H1 (cell line): ENCODE measurements around the gene SLIT3. TPM values are rescaled to one million over a fixed set of nuclear protein-coding genes. Genes with fewer than 3 reads are reported as not detected.

Experiments used
- CTCF ChIA-PET: fragments of 300-600 bp; sonication (Branson Sonifier 250); formaldehyde crosslinking; loops from one replicate; lab custom pipeline; 2021; ENCODE audit not compliant: partially characterized antibody; lab: Charles Lee
- POLR2A ChIA-PET: fragments of 300-600 bp; sonication (Branson Sonifier 250); formaldehyde crosslinking; loops from one replicate; lab custom pipeline; 2021; ENCODE audit warnings: inconsistent platforms; ENCODE audit not compliant: partially characterized antibody; lab: Charles Lee
- DNase-seq, 2 experiments: peaks; one replicate each; pipeline versions ENCODE4 v3.0.0 to v3.0.0-alpha.2; 2010 to 2022; ENCODE audit warnings: low spot score in 2 of 2, low read depth in 1 of 2, mixed read lengths in 1 of 2
- FAIRE-seq: peaks from 2 replicates; lab custom pipeline; 2011; peaks lifted over from hg19 to GRCh38; lab: Jason Lieb, UNC
- H2AFZ ChIP-seq: 2 replicates; pipeline ENCODE4 v1.8.1; 2012; ENCODE audit warnings: low read length, inconsistent platforms
- H2AK5ac ChIP-seq: 2 replicates; pipeline ENCODE4 v1.6.1; 2013; ENCODE audit warnings: low read depth, low read length
- H2BK120ac ChIP-seq: replicated peaks from 2 replicates; pipeline ENCODE3; 2013; ENCODE audit warnings: low read depth, low read length, inconsistent platforms
- H2BK12ac ChIP-seq: 2 replicates; pipeline ENCODE4 v1.6.1; 2013; ENCODE audit warnings: low read depth, low read length
- H2BK15ac ChIP-seq: 2 replicates; pipeline ENCODE4 v1.6.1; 2013; ENCODE audit warnings: low read length
- H2BK20ac ChIP-seq: 2 replicates; pipeline ENCODE4 v1.6.1; 2013; ENCODE audit warnings: low read length
- H2BK5ac ChIP-seq: 2 replicates; pipeline ENCODE4 v1.6.1; 2013; ENCODE audit warnings: low read depth, low read length
- H3K14ac ChIP-seq: 2 replicates; pipeline ENCODE4 v1.6.1; 2013; ENCODE audit warnings: inconsistent platforms; ENCODE audit not compliant: insufficient read length
- H3K18ac ChIP-seq: 2 replicates; pipeline ENCODE4 v1.6.1; 2013; ENCODE audit warnings: low read length; ENCODE audit errors: extremely low read depth
- H3K23ac ChIP-seq: 2 replicates; pipeline ENCODE4 v1.6.1; 2013; ENCODE audit warnings: inconsistent platforms; ENCODE audit not compliant: insufficient read length
- H3K23me2 ChIP-seq: 2 replicates; pipeline ENCODE4 v1.6.1; 2013; ENCODE audit warnings: low read depth, low read length
- H3K27ac ChIP-seq: 2 replicates; pipeline ENCODE4 v1.6.1; 2011; ENCODE audit warnings: low read depth, low read length, inconsistent platforms
- H3K27me3 ChIP-seq, 4 experiments: replicated peaks in 1 of 4; 1 replicate in 1 of 4; 2 replicates in 3 of 4; pipeline versions ENCODE4 v1.6.1 to v1.8.1; 2011 to 2013; ENCODE audit warnings: low read length in 3 of 4, mild to moderate bottlenecking in 3 of 4, inconsistent platforms in 2 of 4, mixed read lengths in 2 of 4, moderate library complexity in 1 of 4; ENCODE audit not compliant: control insufficient read depth in 3 of 4, insufficient read depth in 3 of 4; ENCODE audit errors: extremely low read depth in 1 of 4
- H3K36me3 ChIP-seq, 4 experiments: 2 replicates each; pipeline versions ENCODE4 v1.6.1 to v1.8.1; 2011 to 2013; ENCODE audit warnings: mild to moderate bottlenecking in 4 of 4, low read length in 3 of 4, moderate library complexity in 2 of 4, control low read depth in 1 of 4, inconsistent platforms in 1 of 4; ENCODE audit not compliant: insufficient read depth in 4 of 4, control insufficient read depth in 2 of 4
- H3K4ac ChIP-seq: replicated peaks from 2 replicates; pipeline ENCODE3; 2013; ENCODE audit warnings: low read length, low read depth, mixed read lengths, inconsistent platforms; ENCODE audit not compliant: insufficient read length
- H3K4me1 ChIP-seq, 4 experiments: replicated peaks in 1 of 4; 1 replicate in 1 of 4; 2 replicates in 3 of 4; pipeline versions ENCODE4 v1.6.1 to v1.8.1; 2011 to 2013; ENCODE audit warnings: low read length in 3 of 4, inconsistent platforms in 2 of 4, mixed read lengths in 1 of 4; ENCODE audit not compliant: insufficient read depth in 4 of 4, control insufficient read depth in 3 of 4
- H3K4me2 ChIP-seq, 2 experiments: 2 replicates each; pipeline versions ENCODE4 v1.6.1 to v1.8.1; 2011 to 2013; ENCODE audit warnings: low read depth in 2 of 2, low read length in 2 of 2, control low read depth in 1 of 2, inconsistent platforms in 1 of 2, mild to moderate bottlenecking in 1 of 2; ENCODE audit not compliant: insufficient read depth in 1 of 2
- H3K4me3 ChIP-seq, 4 experiments: fragments of 200-600, 300-600 bp in 1 of 4; sonication (generic), shearing (Covaris generic), sonication (Bioruptor Twin) in 1 of 4; 2 replicates each; pipeline versions ENCODE4 v1.5.1 to v1.8.1; 2011 to 2016; ENCODE audit warnings: low read length in 4 of 4, low read depth in 3 of 4, control low read depth in 2 of 4, inconsistent platforms in 2 of 4, mild to moderate bottlenecking in 2 of 4, mixed read lengths in 1 of 4, moderate library complexity in 1 of 4; ENCODE audit not compliant: insufficient read depth in 2 of 4; ENCODE audit errors: extremely low read depth in 1 of 4
- H3K56ac ChIP-seq: replicated peaks from 2 replicates; pipeline ENCODE3; 2013; ENCODE audit warnings: low read depth, mild to moderate bottlenecking, mixed read lengths, low read length, inconsistent platforms; ENCODE audit not compliant: insufficient read length
- H3K79me1 ChIP-seq: 2 replicates; pipeline ENCODE4 v1.6.1; 2013; ENCODE audit warnings: low read depth, low read length, control low read depth
- H3K79me2 ChIP-seq, 2 experiments: 2 replicates each; pipeline versions ENCODE4 v1.6.1 to v1.8.1; 2012 to 2013; ENCODE audit warnings: low read length in 2 of 2, mild to moderate bottlenecking in 2 of 2, inconsistent platforms in 1 of 2; ENCODE audit not compliant: insufficient read depth in 2 of 2, control insufficient read depth in 1 of 2
- H3K9ac ChIP-seq, 4 experiments: replicated peaks in 1 of 4; 1 replicate in 1 of 4; 2 replicates in 3 of 4; pipeline versions ENCODE4 v1.6.1 to v1.8.1; 2011 to 2013; ENCODE audit warnings: low read depth in 3 of 4, low read length in 3 of 4, control low read depth in 2 of 4, mild to moderate bottlenecking in 2 of 4, moderate library complexity in 2 of 4, inconsistent platforms in 1 of 4; ENCODE audit errors: extremely low read depth in 1 of 4
- H3K9me3 ChIP-seq, 2 experiments: 2 replicates each; pipeline versions ENCODE4 v1.6.1 to v1.8.1; 2012 to 2013; ENCODE audit warnings: mild to moderate bottlenecking in 2 of 2, moderate library complexity in 2 of 2, control low read depth in 1 of 2, inconsistent platforms in 1 of 2, low read depth in 1 of 2, low read length in 1 of 2, mixed read lengths in 1 of 2; ENCODE audit not compliant: insufficient read depth in 2 of 2
- H4K20me1 ChIP-seq, 2 experiments: replicated peaks in 1 of 2; 2 replicates each; pipeline versions ENCODE3 to v1.8.1; 2011 to 2013; ENCODE audit warnings: inconsistent platforms in 2 of 2, low read length in 2 of 2, mild to moderate bottlenecking in 1 of 2; ENCODE audit not compliant: insufficient read depth in 2 of 2, control insufficient read depth in 1 of 2
- H4K5ac ChIP-seq: 2 replicates; pipeline ENCODE4 v1.6.1; 2013; ENCODE audit warnings: low read length, low read depth, mixed read lengths, inconsistent platforms; ENCODE audit not compliant: insufficient read length
- H4K8ac ChIP-seq: 2 replicates; pipeline ENCODE4 v1.8.0; 2013; ENCODE audit warnings: mild to moderate bottlenecking, moderate library complexity, low read length, inconsistent platforms; ENCODE audit not compliant: insufficient read depth; ENCODE audit errors: extremely low read depth
- H4K91ac ChIP-seq: replicated peaks from 2 replicates; pipeline ENCODE3; 2013; ENCODE audit warnings: low read length, mixed read lengths, inconsistent platforms; ENCODE audit not compliant: insufficient read length
- BRCA1 ChIP-seq: IDR thresholded peaks from 2 replicates; pipeline ENCODE4 v1.6.1; 2012; ENCODE audit warnings: low read depth, low read length, improper control_type of control experiment
- CBX8 ChIP-seq: fragments of 300-800, 300-1000 bp; sonication (generic); IDR thresholded peaks from 2 replicates; pipeline ENCODE4 v1.7.1; 2016; ENCODE audit warnings: low read depth, low read length, borderline replicate concordance
- CEBPB ChIP-seq: IDR thresholded peaks from 2 replicates; pipeline ENCODE4 v1.6.1; 2012; ENCODE audit warnings: low read depth, low read length
- CHD1 ChIP-seq: IDR thresholded peaks from 2 replicates; pipeline ENCODE4 v1.6.1; 2012; ENCODE audit warnings: low read depth, low read length, improper control_type of control experiment
- CTCF ChIP-seq, 3 experiments: IDR thresholded peaks; 1 replicate in 2 of 3; 2 replicates in 1 of 3; pipeline versions ENCODE4 v1.5.1 to v1.6.1; 2011; ENCODE audit warnings: low read length in 3 of 3, mild to moderate bottlenecking in 3 of 3, inconsistent platforms in 2 of 3, low read depth in 1 of 3, moderate library complexity in 1 of 3; ENCODE audit not compliant: insufficient read depth in 1 of 3; ENCODE audit errors: control extremely low read depth in 1 of 3
- KDM1A ChIP-seq: fragments of 200-600, 300-600 bp; sonication (generic); IDR thresholded peaks from 2 replicates; pipeline ENCODE4 v1.7.1; 2016; ENCODE audit warnings: mild to moderate bottlenecking, low read length, borderline replicate concordance
- KDM5A ChIP-seq: fragments of 200-600 bp; IDR thresholded peaks from 2 replicates; pipeline ENCODE4 v1.7.1; 2012; ENCODE audit warnings: mild to moderate bottlenecking, low read length, inconsistent platforms, mixed read lengths
- RAD21 ChIP-seq, 2 experiments: IDR thresholded peaks in 1 of 2; conservative IDR thresholded peaks in 1 of 2; 2 replicates each; pipeline ENCODE4 v1.6.1; 2011; ENCODE audit warnings: low read depth in 2 of 2, low read length in 2 of 2, improper control_type of control experiment in 1 of 2, inconsistent platforms in 1 of 2, mild to moderate bottlenecking in 1 of 2, moderate library complexity in 1 of 2
- RNF2 ChIP-seq: fragments of 200-900, 300-1000 bp; sonication (generic); IDR thresholded peaks from 2 replicates; pipeline ENCODE4 v1.7.1; 2016; ENCODE audit warnings: borderline replicate concordance, low read depth, mild to moderate bottlenecking, antibody characterized with exemption, low read length; ENCODE audit not compliant: poor library complexity, severe bottlenecking; ENCODE audit errors: missing control alignments
- SIRT6 ChIP-seq: IDR thresholded peaks from one replicate; pipeline ENCODE4 v1.7.1; 2012; ENCODE audit warnings: low read length, inconsistent platforms
- TAF1 ChIP-seq: IDR thresholded peaks from 2 replicates; pipeline ENCODE4 v1.6.1; 2011; ENCODE audit warnings: mild to moderate bottlenecking, low read depth, low read length
- TEAD4 ChIP-seq: IDR thresholded peaks from 2 replicates; pipeline ENCODE4 v1.6.1; 2012; ENCODE audit warnings: low read depth, low read length, inconsistent platforms, mixed read lengths
- WGBS, 2 experiments: shearing (Covaris generic) in 1 of 2; methylation state at CpG; one replicate each; pipeline versions ENCODE4 v1.1.6 to v1.1.7; 2013 to 2015; ENCODE audit warnings: low lambda C conversion rate in 2 of 2, mixed read lengths in 2 of 2, inconsistent platforms in 1 of 2, low coverage in 1 of 2, missing lambda C conversion rate in 1 of 2; ENCODE audit not compliant: insufficient replicate concordance in 2 of 2, insufficient coverage in 1 of 2, insufficient read length in 1 of 2; ENCODE audit errors: extremely low coverage in 1 of 2, missing lambda C conversion rate in 1 of 2; 5-methylcytosine and 5-hydroxymethylcytosine counted together
- polyA plus RNA-seq, 7 experiments: library from polyadenylated mRNA; depleted of rRNA in 3 of 7; stranded (reverse) in 5 of 7; unstranded in 2 of 7; fragments of >200 nt in 5 of 7; fragments of 200-250 nt in 2 of 7; gene quantifications; 1 replicate in 5 of 7; 2 replicates in 1 of 7; 4 replicates in 1 of 7; pipeline versions ENCODE4 v1.2.1 to v1.2.3, GENCODE V29; 2011 to 2013; ENCODE audit warnings: missing spikeins in 2 of 7, mixed read lengths in 2 of 7
- total RNA-seq: library from RNA; stranded (reverse); fragmentation: NEBNext Ultra II Directional; extraction: Animal tissue kit (Norgen Biotek cat#: 25700); gene quantifications from 2 replicates; pipeline ENCODE4 v1.2.1, GENCODE V29; 2021

SLIT3 gene
- total and polyA plus RNA-seq, 2 of the 8 experiments (the other 6 are each of a cell fraction or from before 2014, with no cell fraction given) = 1.1 to 1.2 TPM

- DNase-seq = no peak
- no peak overlapping the region; the same call in 1 of the 2 replicates for H2BK12ac ChIP-seq
Measured at GRCh38 chr5:169290895-169291294, 10.0 kb downstream of the SLIT3 start.

More at GRCh38 chr5:169290895-169291294, 10.0 kb downstream of the SLIT3 start:
- Histone ChIP-seq H3K4me3 (no peak overlapping the region), H3K27me3 (no peaks in the 10 kb centered on the region), H4K8ac (no peak overlapping the region), H2BK20ac (no peak overlapping the region), H3K4me2 (no peak overlapping the region), H3K79me1 (no peaks in the 10 kb centered on the region), H3K4ac (no peak overlapping the region), H3K9me3 (no peaks in the 10 kb centered on the region), H3K14ac (no peak overlapping the region), H3K23me2 (no peaks in the 10 kb centered on the region), H4K20me1 (peaks cover 0 to 9% of the 10 kb centered on the region in 2 experiments), H3K27ac (no peak overlapping the region), H3K23ac (no peak overlapping the region), H3K18ac (no peak overlapping the region), H4K5ac (no peak overlapping the region), H2BK120ac (no peak overlapping the region), H2AK5ac (peak overlapping the region; percentile 88)
- FAIRE-seq = no peak
- POLR2A ChIA-PET = no interaction called here
- WGBS, 2 experiments = 83% methylated on average over 6 of the region's 6 CpGs; no CpG with 5 or more reads in 1 of the 2 experiments
- TF ChIP-seq RAD21 (IDR thresholded peaks at IDR 0.05 in 1 of 2, conservative IDR thresholded peaks at IDR 0.05 in 1 of 2; ENCODE audit: low read depth in 2 of 2, low read length in 2 of 2) (no peak), RNF2 (no peak), TEAD4 (no peak), TAF1 (no peak), CEBPB (no peak), CBX8 (no peak), CHD1 (no peak), CTCF (IDR thresholded peaks at IDR 0.05; ENCODE audit: control extremely low read depth in 1 of 3, insufficient read depth in 1 of 3, low read depth in 1 of 3, low read length in 3 of 3) (no peak), KDM5A (no peak), SIRT6 (no peak), BRCA1 (no peak), KDM1A (no peak)
- TF ChIP-seq, all 59 proteins: peak for 0
- Histone ChIP-seq H3K36me3 (no peaks in the 10 kb centered on the region), H3K79me2 (no peaks in the 10 kb centered on the region), H3K4me1 (no peaks in the 10 kb centered on the region), H3K9ac (no peak overlapping the region), H2AFZ (no peak overlapping the region), H4K91ac (no peak overlapping the region), H2BK15ac (no peak overlapping the region), H3K56ac (no peak overlapping the region), H2BK5ac (no peak overlapping the region)
- CTCF ChIA-PET = interaction anchor here (1.1 kb wide), 2 partner anchors 9 to 10 kb away, joined by 3 to 4 read pairs; no protein-coding TSS in a partner anchor
